Esophagus muscularis mucosa (tissue), 4 donors: ENCODE results near the gene PRX.

Experiments used
- CTCF ChIP-seq, 3 experiments: fragments of 200-600 bp in 2 of 3; fragments of 450-650 bp in 1 of 3; sonication (generic) in 2 of 3; IDR thresholded peaks; one replicate each; pipeline ENCODE4 v1.5.1; 2017 to 2019; ENCODE audit warnings: antibody characterized with exemption in 3 of 3, mild to moderate bottlenecking in 2 of 3, moderate library complexity in 1 of 3
- EP300 ChIP-seq: sonication (generic); formaldehyde crosslinking; IDR thresholded peaks from one replicate; pipeline ENCODE4 v1.6.1; 2017; ENCODE audit warnings: antibody characterized with exemption
- POLR2A ChIP-seq: fragments of 450-650 bp; IDR thresholded peaks from one replicate; pipeline ENCODE4 v1.6.1; 2017; ENCODE audit warnings: antibody characterized with exemption, moderate library complexity, mild to moderate bottlenecking, low read depth

GRCh38 chr19:40398417-40399131 lies 14.6 kb downstream of the PRX start:
- no peak for TF ChIP-seq CTCF (IDR thresholded peaks at IDR 0.05)
- no peak for TF ChIP-seq POLR2A
- TF ChIP-seq EP300, result no peak
